ENCODE results near the gene NHEJ1. TPM values are rescaled to one million over a fixed set of nuclear protein-coding genes. Genes with fewer than 3 reads are reported as not detected.

Gene NHEJ1
- total and polyA plus RNA-seq, 8 donors = 3.9 to 8.7 (median 6.6) TPM

DNA sequence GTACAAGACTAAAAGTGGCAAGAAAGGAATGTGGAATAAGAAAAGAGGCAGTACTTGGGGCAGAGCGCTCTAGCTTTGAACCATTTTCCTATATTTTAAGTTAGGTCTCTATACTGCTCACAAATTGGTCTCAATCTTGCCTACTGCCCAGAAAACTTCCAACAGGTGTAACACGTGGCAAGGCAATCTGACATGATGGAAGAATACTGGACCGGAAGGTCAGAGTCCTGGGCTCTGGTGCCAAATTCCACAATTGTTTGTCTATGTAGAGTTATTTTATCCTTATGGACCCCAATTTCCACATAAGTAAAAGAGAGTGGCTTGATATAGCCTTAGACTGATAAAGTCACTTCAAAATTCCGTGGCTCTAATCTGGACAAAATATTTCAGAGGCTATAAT is 28.9 kb downstream of the NHEJ1 start:
- H3K27ac ChIP-seq = no peak overlapping the region
- H3K36me3 ChIP-seq = no peaks in the 10 kb centered on the region
- TF ChIP-seq, protein P1, sequence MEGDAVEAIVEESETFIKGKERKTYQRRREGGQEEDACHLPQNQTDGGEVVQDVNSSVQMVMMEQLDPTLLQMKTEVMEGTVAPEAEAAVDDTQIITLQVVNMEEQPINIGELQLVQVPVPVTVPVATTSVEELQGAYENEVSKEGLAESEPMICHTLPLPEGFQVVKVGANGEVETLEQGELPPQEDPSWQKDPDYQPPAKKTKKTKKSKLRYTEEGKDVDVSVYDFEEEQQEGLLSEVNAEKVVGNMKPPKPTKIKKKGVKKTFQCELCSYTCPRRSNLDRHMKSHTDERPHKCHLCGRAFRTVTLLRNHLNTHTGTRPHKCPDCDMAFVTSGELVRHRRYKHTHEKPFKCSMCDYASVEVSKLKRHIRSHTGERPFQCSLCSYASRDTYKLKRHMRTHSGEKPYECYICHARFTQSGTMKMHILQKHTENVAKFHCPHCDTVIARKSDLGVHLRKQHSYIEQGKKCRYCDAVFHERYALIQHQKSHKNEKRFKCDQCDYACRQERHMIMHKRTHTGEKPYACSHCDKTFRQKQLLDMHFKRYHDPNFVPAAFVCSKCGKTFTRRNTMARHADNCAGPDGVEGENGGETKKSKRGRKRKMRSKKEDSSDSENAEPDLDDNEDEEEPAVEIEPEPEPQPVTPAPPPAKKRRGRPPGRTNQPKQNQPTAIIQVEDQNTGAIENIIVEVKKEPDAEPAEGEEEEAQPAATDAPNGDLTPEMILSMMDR (IDR thresholded peaks at IDR 0.05) = no peak
- no peaks in the 10 kb centered on the region for H3K9me3 ChIP-seq
- ATAC-seq = no peak
- DNase-seq = no peak
- H3K4me3 ChIP-seq = no peak overlapping the region
- H3K27me3 ChIP-seq = no peaks in the 10 kb centered on the region
- WGBS, 2 donors = 70 to 71% methylated on average over 4 of the region's 4 CpGs
- no peak for FAIRE-seq
- intact Hi-C loops (cut with DNase I) = no loop called here
- H3K4me1 ChIP-seq = peaks cover 0 to 15% (median 12%) of the 10 kb centered on the region in 3 donors

DNA sequence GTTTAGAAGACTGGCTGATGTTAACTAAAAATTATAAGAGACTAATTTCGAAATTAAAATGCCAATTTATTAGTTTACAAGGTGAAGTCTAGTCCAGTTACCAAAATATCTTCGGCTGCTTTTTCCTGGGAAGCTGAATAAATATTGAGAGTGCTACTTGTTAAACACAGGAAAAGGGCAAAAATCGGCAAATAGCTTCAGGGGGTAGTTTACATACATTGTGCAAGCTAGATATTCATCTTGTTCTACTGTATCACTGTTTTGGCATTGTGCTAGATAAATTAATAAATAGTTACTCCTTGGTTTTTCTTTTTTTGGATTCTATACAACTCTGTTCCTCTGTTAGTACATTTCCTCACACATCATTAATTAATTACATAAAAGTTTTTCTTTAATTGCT is 29.3 kb downstream of the NHEJ1 start:
- WGBS, 2 donors = 65% methylated on average over 3 of the region's 3 CpGs
- H3K27ac ChIP-seq = no peak overlapping the region
- TF ChIP-seq, protein P1 (IDR thresholded peaks at IDR 0.05) = no peak
- H3K36me3 ChIP-seq = no peaks in the 10 kb centered on the region
- FAIRE-seq (no peak), DNase-seq (no peak), ATAC-seq (no peak)
- no peak overlapping the region for H3K4me3 ChIP-seq
- H3K9me3 ChIP-seq = no peaks in the 10 kb centered on the region
- peaks cover 0 to 20% (median 13%) of the 10 kb centered on the region in 3 donors for H3K4me1 ChIP-seq
- no peaks in the 10 kb centered on the region for H3K27me3 ChIP-seq
- intact Hi-C loops (cut with DNase I) = no loop called here

DNA sequence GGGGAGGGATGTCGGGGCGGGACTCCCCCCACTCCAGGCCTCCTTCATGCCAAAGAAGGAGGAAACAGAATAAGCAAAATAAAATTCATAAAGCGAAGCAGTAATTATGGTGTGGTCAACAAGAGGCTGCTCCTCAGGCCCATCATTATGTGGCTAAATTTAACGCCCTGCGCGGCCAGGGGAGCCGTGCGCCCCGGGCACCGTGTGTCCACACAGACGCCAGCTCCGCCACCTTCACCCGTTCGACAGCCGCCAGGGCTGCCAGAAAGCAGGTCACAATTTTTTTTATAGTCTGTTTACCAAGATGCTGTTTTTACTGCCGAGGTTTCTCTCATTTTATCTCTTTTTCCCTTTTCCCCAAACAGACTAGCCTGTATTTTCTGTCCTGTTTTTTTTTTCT is 31.0 kb downstream of the NHEJ1 start:
- DNase-seq = no peak
- Histone ChIP-seq H3K4me3 (no peak overlapping the region), H3K4me1 (peaks cover 0 to 36% (median 16%) of the 10 kb centered on the region in 3 donors), H3K27ac (no peak overlapping the region), H3K9me3 (no peaks in the 10 kb centered on the region), H3K27me3 (no peaks in the 10 kb centered on the region), H3K36me3 (no peaks in the 10 kb centered on the region)
- TF ChIP-seq, protein P1 (IDR thresholded peaks at IDR 0.05) = no peak
- ATAC-seq = no peak
- FAIRE-seq = no peak
- 97 to 98% methylated on average over 16 of the region's 16 CpGs for WGBS, 2 donors
- intact Hi-C loops (cut with DNase I) = no loop called here

DNA sequence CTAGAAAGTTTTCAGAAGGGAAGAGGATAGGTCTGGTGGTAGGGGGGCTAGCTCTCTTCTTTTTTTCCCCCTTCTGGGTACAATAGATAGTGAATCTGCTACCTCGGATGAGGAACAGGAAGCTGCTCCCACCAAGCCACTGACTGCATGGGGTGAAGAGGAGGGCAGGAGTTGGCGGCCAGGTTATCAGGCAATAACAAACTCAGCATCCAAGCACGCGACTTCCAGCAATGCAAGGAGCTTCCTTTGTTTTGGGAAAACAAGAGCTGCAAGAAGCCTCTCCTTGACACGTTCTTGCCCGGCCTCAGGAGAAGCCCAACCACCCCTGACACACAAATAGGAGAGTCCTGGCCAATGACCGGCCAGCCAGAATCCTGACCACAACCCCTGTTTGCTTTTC is 32.2 kb downstream of the NHEJ1 start:
- Histone ChIP-seq H3K4me1 (peaks cover 0 to 40% (median 17%) of the 10 kb centered on the region in 3 donors), H3K27ac (no peak overlapping the region), H3K27me3 (no peaks in the 10 kb centered on the region), H3K36me3 (no peaks in the 10 kb centered on the region), H3K4me3 (no peak overlapping the region), H3K9me3 (no peaks in the 10 kb centered on the region)
- intact Hi-C loops (cut with DNase I) = no loop called here
- FAIRE-seq (no peak), ATAC-seq (no peak), DNase-seq (no peak)
- TF ChIP-seq, protein P1 (IDR thresholded peaks at IDR 0.05) = no peak
- WGBS, 2 donors = 89% methylated on average over 7 of the region's 7 CpGs

DNA sequence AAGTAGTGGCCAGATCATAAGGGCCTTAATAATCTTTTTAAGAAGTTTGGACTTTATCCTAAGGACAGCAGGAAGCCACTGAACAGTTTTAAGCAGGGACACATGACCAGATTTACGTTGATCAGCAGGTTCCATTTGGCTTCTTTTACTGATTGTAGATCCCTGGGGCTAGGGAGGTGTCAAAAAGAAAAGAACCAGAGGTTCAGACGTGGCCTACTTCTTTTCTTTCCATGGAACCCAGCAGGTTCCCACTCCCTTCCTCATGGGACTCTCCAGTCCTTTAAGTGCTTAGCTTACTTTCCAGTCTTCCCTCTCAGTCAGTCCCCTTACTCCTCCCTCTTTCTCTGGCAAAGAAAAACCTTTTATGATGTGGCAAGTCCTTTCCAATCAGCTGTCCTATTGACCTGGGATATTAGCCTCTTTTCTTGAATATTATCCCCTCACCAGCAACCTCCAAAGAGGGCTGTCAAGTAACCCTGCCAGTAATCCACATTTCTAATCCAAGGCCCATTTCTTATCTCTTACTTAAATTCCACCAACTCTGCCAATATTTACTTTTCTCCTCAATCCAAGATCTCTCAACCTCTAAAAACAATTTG is 33.5 kb downstream of the NHEJ1 start:
- no peaks in the 10 kb centered on the region for H3K27me3 ChIP-seq
- peaks cover 9 to 51% (median 25%) of the 10 kb centered on the region in 3 donors for H3K4me1 ChIP-seq
- peak overlapping the region in 2 of 4 donors; percentile 65 to 66 for H3K27ac ChIP-seq
- H3K9me3 ChIP-seq = no peaks in the 10 kb centered on the region
- no peaks in the 10 kb centered on the region for H3K36me3 ChIP-seq
- FAIRE-seq = no peak
- WGBS, 2 donors = 49 to 63% methylated on average over 2 of the region's 2 CpGs
- no peak for DNase-seq
- intact Hi-C loops (cut with DNase I) = no loop called here
- no peak overlapping the region for H3K4me3 ChIP-seq
- TF ChIP-seq, protein P1 (IDR thresholded peaks at IDR 0.05) = no peak
- ATAC-seq = peak in 2 of 4 donors; percentile 9 to 50
